Small intestine (tissue), 7 donors: ENCODE results near the gene UBALD1. TPM values are rescaled to one million over a fixed set of nuclear protein-coding genes. Genes with fewer than 3 reads are reported as not detected.

Experiments
- DNase-seq, 2 donors: peaks; one replicate each; pipeline versions ENCODE4 v3.0.0 to v3.0.0-alpha.2; 2013
- FAIRE-seq: peaks from 2 replicates; lab custom pipeline; 2012; peaks lifted over from hg19 to GRCh38; lab: Jason Lieb, UNC
- H3K27ac ChIP-seq, 3 donors: one replicate each; pipeline ENCODE4 v1.5.1; 2013; ENCODE audit warnings: low read length in 2 of 3, mild to moderate bottlenecking in 2 of 3, control low read depth in 1 of 3, inconsistent platforms in 1 of 3, low read depth in 1 of 3, moderate library complexity in 1 of 3
- H3K27me3 ChIP-seq, 3 donors: one replicate each; pipeline ENCODE4 v1.6.1; 2013; ENCODE audit warnings: low read length in 3 of 3, inconsistent platforms in 1 of 3; ENCODE audit not compliant: control insufficient read depth in 3 of 3, insufficient read depth in 3 of 3
- H3K36me3 ChIP-seq, 3 donors: one replicate each; pipeline ENCODE4 v1.6.1; 2013; ENCODE audit warnings: low read length in 3 of 3, inconsistent platforms in 1 of 3, low read depth in 1 of 3, mild to moderate bottlenecking in 1 of 3, moderate library complexity in 1 of 3; ENCODE audit not compliant: control insufficient read depth in 3 of 3, insufficient read depth in 2 of 3
- H3K4me1 ChIP-seq, 3 donors: one replicate each; pipeline ENCODE4 v1.6.1; 2013; ENCODE audit warnings: low read length in 2 of 3, inconsistent platforms in 1 of 3, low read depth in 1 of 3, mild to moderate bottlenecking in 1 of 3, moderate library complexity in 1 of 3; ENCODE audit not compliant: control insufficient read depth in 3 of 3, insufficient read depth in 2 of 3
- H3K4me3 ChIP-seq, 3 donors: one replicate each; pipeline ENCODE4 v1.5.1; 2013; ENCODE audit warnings: low read length in 3 of 3, control low read depth in 1 of 3, inconsistent platforms in 1 of 3, low read depth in 1 of 3, mild to moderate bottlenecking in 1 of 3, moderate library complexity in 1 of 3
- H3K9me3 ChIP-seq, 2 donors: one replicate each; pipeline ENCODE4 v1.6.1; 2013; ENCODE audit warnings: low read depth in 1 of 2, low read length in 1 of 2; ENCODE audit not compliant: control insufficient read depth in 2 of 2, insufficient read depth in 1 of 2
- WGBS, 3 donors: extraction: QIAGEN DNeasy Blood & Tissue Kit; methylation state at CpG; one replicate each; pipeline ENCODE4 v1.1.7; 2013; 5-methylcytosine and 5-hydroxymethylcytosine counted together
- polyA plus RNA-seq, 4 donors: library from polyadenylated mRNA; stranded (reverse) in 3 of 4; unstranded in 1 of 4; fragments of 200-250 nt in 3 of 4; fragments of 120-200 nt in 1 of 4; gene quantifications; one replicate each; pipeline versions ENCODE4 v1.2.1 to v1.2.3, GENCODE V29; 2013
- donor health status: healthy with polysubstance abuse.
- donor health status: control.
- donor health status: control.
- donor health status: Bipolar disorder and iron deficiency.
- donor health status: healthy.

The UBALD1 gene
- polyA plus RNA-seq, 4 donors, result 21.7 to 29.7 (median 26.6) TPM

- DNase-seq, result no peak
- no peak overlapping the region for H3K4me3 ChIP-seq
- no peak overlapping the region for H3K27ac ChIP-seq
- no peak for FAIRE-seq
- 69 to 75% (median 71%) methylated on average over 9 of the region's 9 CpGs for WGBS, 3 donors
- H3K9me3 ChIP-seq, result no peaks in the 10 kb centered on the region
- no peaks in the 10 kb centered on the region for H3K27me3 ChIP-seq
- no peaks in the 10 kb centered on the region for H3K36me3 ChIP-seq
- no peaks in the 10 kb centered on the region for H3K4me1 ChIP-seq
Observed at GRCh38 chr16:4561596-4561995, 53.1 kb downstream of the UBALD1 start.

Other genes starting within 250 kb of the UBALD1 start
- 10 to 100 TPM in 1 of 4 donors, 1 to 10 TPM in 1, under 1 TPM in 2; 0.45 to 11.4 (median 2.2) TPM for gene VASN, start 243.0 kb downstream of the UBALD1 start, polyA plus RNA-seq
- gene CORO7, start 198.3 kb downstream of the UBALD1 start, polyA plus RNA-seq, result 10 to 100 TPM; 27.3 to 49.2 (median 41.6) TPM
- 10 to 100 TPM; 26.7 to 71.4 (median 38.1) TPM for gene DNAJA3, start 189.0 kb downstream of the UBALD1 start, polyA plus RNA-seq
- gene NMRAL1, start 140.3 kb downstream of the UBALD1 start, polyA plus RNA-seq, result 10 to 100 TPM; 39.6 to 70.9 (median 56.0) TPM
- 10 to 100 TPM; 42.1 to 89.7 (median 74.6) TPM for gene HMOX2, start 138.5 kb downstream of the UBALD1 start, polyA plus RNA-seq
- gene CDIP1, start 76.1 kb downstream of the UBALD1 start, polyA plus RNA-seq, result 10 to 100 TPM; 26.5 to 49.9 (median 42.3) TPM
- gene C16orf96, start 58.5 kb downstream of the UBALD1 start, polyA plus RNA-seq, result under 1 TPM in 2 of 4 donors, not detected in 2; 0.03 to 0.07 TPM
- 10 to 100 TPM; 21.1 to 52.1 (median 25.6) TPM for gene MGRN1, start 9.9 kb upstream of the UBALD1 start, polyA plus RNA-seq
- gene NUDT16L1, start 78.7 kb upstream of the UBALD1 start, polyA plus RNA-seq, result 10 to 100 TPM; 44.5 to 73.1 (median 54.8) TPM
- gene ANKS3, start 119.4 kb upstream of the UBALD1 start, polyA plus RNA-seq, result 10 to 100 TPM; 11.6 to 16.9 (median 13.8) TPM
- under 1 TPM in 2 of 4 donors, not detected in 2; 0.67 to 0.84 TPM for gene DNAAF8, start 119.6 kb upstream of the UBALD1 start, polyA plus RNA-seq
- 10 to 100 TPM in 2 of 4 donors, 1 to 10 TPM in 2; 2.0 to 11.1 (median 6.6) TPM for gene ZNF500, start 152.3 kb upstream of the UBALD1 start, polyA plus RNA-seq
- gene SEPTIN12, start 173.5 kb upstream of the UBALD1 start, polyA plus RNA-seq, result under 1 TPM in 1 of 4 donors, not detected in 3; 0.06 TPM
- gene SMIM22, start 180.5 kb upstream of the UBALD1 start, polyA plus RNA-seq, result 1,000 to 10,000 TPM in 1 of 4 donors, 100 to 1,000 TPM in 3; 134 to 1,710 (median 721) TPM
- 10 to 100 TPM; 24.8 to 84.1 (median 29.8) TPM for gene ROGDI, start 187.7 kb upstream of the UBALD1 start, polyA plus RNA-seq
- 100 to 1,000 TPM in 1 of 4 donors, 10 to 100 TPM in 3; 43.0 to 102 (median 63.5) TPM for gene GLYR1, start 232.4 kb upstream of the UBALD1 start, polyA plus RNA-seq
- gene UBN1, start 232.6 kb upstream of the UBALD1 start, polyA plus RNA-seq, result 10 to 100 TPM; 12.3 to 39.8 (median 16.8) TPM